Skeletal muscle cell (primary cell): ENCODE measurements around the gene TFEB.

Experiments used
- DNase-seq: peaks from one replicate; pipeline ENCODE4 v3.0.0-alpha.2; 2010; ENCODE audit warnings: low read depth
- H3K4me3 ChIP-seq: 2 replicates; pipeline ENCODE4 v1.5.1; 2011; ENCODE audit warnings: low read depth, mild to moderate bottlenecking, control low read depth, low read length, moderate library complexity

Gene TFEB

GRCh38 chr6:41728073-41728936 is 7.1 kb downstream of the TFEB start:
- no peak overlapping the region for H3K4me3 ChIP-seq

GRCh38 chr6:41727705-41728072 is 7.7 kb downstream of the TFEB start:
- DNase-seq, result no peak
- H3K4me3 ChIP-seq, result no peak overlapping the region

More at GRCh38 chr6:41728073-41728936, 7.1 kb downstream of the TFEB start:
- DNase-seq, result no peak

GRCh38 chr6:41726876-41727275 is 8.5 kb downstream of the TFEB start:
- H3K4me3 ChIP-seq, result no peak overlapping the region

GRCh38 chr6:41724586-41725501 is 10.6 kb downstream of the TFEB start:
- DNase-seq, result no peak
- no peak overlapping the region for H3K4me3 ChIP-seq

More at GRCh38 chr6:41726876-41727275, 8.5 kb downstream of the TFEB start:
- no peak for DNase-seq

- no peak overlapping the region for H3K4me3 ChIP-seq
- no peak for DNase-seq
Observed at GRCh38 chr6:41724228-41724580, 11.2 kb downstream of the TFEB start.

- DNase-seq, result peak; percentile 73
- H3K4me3 ChIP-seq, result no peak overlapping the region
Observed at GRCh38 chr6:41723530-41724227, 11.7 kb downstream of the TFEB start.

GRCh38 chr6:41722969-41723529 is 12.4 kb downstream of the TFEB start:
- no peak for DNase-seq
- no peak overlapping the region for H3K4me3 ChIP-seq

- no peak for DNase-seq
- H3K4me3 ChIP-seq, result no peak overlapping the region
Observed at GRCh38 chr6:41721414-41721813, 14.0 kb downstream of the TFEB start.

- DNase-seq, result no peak
- H3K4me3 ChIP-seq, result no peak overlapping the region
Observed at GRCh38 chr6:41720783-41721182, 14.6 kb downstream of the TFEB start.

- H3K4me3 ChIP-seq, result no peak overlapping the region
- DNase-seq, result no peak
Observed at GRCh38 chr6:41720262-41720620, 15.2 kb downstream of the TFEB start.

GRCh38 chr6:41719436-41720261 is 15.8 kb downstream of the TFEB start:
- no peak for DNase-seq
- no peak overlapping the region for H3K4me3 ChIP-seq

- no peak overlapping the region for H3K4me3 ChIP-seq
- DNase-seq, result no peak
Observed at GRCh38 chr6:41718828-41719227, 16.6 kb downstream of the TFEB start.

GRCh38 chr6:41717392-41717736 is 18.0 kb downstream of the TFEB start:
- H3K4me3 ChIP-seq, result no peak overlapping the region
- DNase-seq, result no peak

GRCh38 chr6:41716516-41717391 is 18.7 kb downstream of the TFEB start:
- DNase-seq, result no peak
- no peak overlapping the region for H3K4me3 ChIP-seq

GRCh38 chr6:41715795-41716515 is 19.5 kb downstream of the TFEB start:
- no peak for DNase-seq
- H3K4me3 ChIP-seq, result no peak overlapping the region

- DNase-seq, result no peak
Observed at GRCh38 chr6:41714556-41715273, 20.7 kb downstream of the TFEB start.

More at GRCh38 chr6:41714556-41715273, 20.7 kb downstream of the TFEB start:
- H3K4me3 ChIP-seq, result no peak overlapping the region
